GM10847 (cell line): ENCODE measurements around the gene ARHGEF12.

Experiments used
- POLR2A ChIP-seq: IDR thresholded peaks from 2 replicates; pipeline ENCODE4 v1.6.1; 2011; ENCODE audit not compliant: insufficient read length; ENCODE audit errors: extremely low read depth

ARHGEF12 gene

DNA sequence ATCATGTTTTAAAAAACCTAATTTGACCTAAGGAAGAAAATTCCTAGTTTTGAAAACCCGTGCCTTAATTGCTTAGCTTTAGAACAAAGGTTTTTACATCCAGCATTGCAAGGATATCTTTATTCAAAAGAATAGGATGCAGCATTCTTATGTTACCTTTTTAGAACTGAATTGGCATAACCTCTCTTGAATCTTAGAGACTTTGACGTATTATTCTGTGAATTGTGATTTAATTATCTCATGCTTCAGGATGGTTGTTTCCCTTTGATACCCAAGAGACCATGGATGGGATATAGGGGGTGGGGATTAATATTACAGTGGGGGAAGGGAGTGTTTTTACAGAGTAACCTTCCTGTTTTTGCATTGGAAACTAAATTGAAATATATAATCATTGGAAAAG is 49.4 kb downstream of the ARHGEF12 start:
- no peak for TF ChIP-seq POLR2A

DNA sequence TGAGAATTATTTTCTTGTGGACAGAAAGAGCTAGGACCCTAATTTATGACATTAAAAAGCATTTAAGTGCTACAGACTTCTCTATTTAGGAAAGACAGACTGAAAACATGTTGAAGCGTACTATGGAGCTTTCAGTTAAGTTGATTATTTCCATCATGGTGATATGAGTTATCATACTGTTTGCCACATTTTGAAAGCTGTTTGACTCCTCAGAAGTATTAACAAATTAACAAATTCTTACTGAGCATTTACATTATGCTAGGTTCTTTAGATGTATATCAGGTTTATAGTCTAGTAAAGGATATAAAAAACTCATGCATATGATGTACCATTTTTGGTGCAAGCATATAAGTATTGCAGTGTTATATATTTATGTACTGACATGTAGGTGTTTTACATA is 50.1 kb downstream of the ARHGEF12 start:
- TF ChIP-seq POLR2A, result no peak

DNA sequence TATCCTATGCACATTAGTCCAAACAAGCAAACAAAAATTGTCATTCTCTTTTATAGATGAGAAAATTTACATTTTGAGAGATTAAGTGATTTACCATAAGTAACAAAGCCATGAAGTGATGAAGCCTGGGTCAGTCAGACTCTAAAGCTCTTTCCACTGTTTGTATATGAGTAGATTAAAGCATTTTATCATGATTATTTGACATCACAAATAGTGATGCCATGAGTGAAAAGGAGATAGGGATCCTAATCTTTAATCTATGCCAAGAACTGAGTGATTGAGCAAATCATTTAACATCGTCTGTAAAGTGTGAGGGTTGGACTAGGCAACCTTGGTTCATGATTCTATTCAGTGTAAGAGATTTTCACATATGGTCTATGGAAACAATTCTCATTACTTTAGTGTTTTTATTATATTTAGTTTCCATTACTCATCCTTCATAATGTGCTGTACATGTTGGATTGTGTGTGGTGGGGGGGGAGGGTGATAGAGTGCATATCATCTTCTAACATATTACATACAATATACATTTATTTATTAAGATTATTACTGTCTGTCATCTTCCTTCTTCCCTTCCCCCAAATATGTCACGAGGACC is 50.7 kb downstream of the ARHGEF12 start:
- TF ChIP-seq POLR2A, result no peak

DNA sequence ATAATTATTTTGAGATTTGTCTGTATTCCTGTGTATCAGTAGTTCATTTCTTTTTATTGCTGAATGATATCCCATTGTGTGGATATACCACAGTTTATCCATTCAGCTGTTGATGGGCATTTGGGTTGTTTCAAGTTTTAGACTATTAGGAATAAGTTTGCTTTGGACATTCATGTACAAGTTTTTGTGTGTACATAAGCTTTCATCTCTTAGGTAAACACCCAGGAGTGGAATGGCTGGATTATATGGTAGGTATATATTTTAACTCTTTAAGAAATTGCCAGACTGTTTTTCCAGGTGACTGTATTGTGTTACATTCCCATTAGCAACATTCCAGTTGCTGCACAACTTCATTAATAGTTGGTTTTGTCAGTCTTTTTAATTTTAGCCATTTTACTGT is 52.0 kb downstream of the ARHGEF12 start:
- no peak for TF ChIP-seq POLR2A

DNA sequence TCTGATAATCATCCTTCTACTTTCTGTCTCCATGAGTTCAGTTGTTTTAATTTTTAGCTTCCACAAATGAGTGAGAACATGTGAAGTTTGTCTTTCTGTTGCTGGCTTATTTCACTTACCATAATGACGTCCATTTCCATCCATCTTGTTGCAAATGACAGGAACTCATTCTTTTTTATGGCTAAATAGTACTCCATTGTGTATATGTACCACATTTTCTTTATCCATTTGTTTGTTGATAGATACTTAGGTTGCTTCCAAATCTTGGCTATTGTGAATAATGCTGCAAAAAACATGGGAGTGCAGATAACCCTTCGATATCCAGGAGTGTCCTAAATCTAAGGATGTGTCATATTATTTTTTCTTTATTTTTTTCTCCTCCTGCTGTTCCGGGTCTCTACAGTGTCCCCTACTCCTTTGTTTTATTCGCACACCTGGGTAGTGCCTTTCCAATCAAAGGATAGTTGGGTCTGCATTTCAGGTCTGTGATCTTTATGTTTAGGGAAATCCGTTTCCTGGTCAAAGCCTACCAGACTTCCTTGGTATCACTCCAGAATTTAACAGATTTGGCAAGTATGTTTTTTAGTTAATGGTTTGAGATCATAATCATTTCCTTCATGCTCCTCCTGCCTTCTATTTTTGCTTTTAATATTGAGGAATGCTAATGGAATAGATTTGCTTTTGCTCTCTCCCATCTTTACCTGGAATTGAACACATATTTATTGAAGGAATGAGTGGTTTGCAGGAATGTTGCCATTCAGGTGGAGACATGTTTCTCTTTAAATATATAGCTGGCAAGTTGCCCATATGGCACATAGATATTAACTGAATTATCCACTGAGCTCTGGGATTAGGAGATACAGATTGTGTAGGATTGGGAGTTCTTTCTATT is 53.7 kb downstream of the ARHGEF12 start:
- no peak for TF ChIP-seq POLR2A

DNA sequence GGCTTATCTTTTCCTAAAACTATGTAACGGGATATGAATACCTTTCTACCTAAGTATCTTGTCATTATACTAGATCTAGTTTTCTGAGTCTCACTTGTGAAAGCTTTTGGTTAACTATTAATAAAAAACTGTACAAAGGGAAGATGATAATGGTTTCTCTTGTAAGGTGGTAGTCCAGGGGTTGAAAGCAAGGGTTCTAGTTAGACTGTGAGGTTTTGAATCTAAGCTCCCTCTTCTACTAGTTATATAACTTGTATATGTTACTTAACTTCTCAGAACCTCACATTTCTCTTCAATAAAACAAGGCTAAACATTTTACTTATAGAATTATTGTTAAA is 54.3 kb downstream of the ARHGEF12 start:
- no peak for TF ChIP-seq POLR2A

DNA sequence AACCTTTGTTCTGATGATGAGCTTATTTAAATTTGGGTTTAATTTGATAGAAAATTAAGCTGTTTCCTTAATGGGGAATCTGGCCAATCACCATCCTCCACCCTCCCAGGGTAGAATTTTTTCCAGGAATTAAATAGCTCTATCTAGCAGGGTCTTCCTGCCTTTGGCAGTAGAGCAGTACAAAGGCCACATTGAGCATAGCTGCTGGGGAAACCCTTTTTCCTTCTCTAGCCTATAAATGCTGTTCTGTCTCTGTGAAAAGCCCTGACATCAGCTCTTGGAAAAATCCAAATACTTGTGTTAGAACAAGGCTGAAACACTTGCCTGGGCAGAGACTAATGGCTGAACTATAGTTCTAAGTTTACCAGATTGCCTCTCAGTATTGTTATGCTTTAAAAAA is 55.1 kb downstream of the ARHGEF12 start:
- no peak for TF ChIP-seq POLR2A

DNA sequence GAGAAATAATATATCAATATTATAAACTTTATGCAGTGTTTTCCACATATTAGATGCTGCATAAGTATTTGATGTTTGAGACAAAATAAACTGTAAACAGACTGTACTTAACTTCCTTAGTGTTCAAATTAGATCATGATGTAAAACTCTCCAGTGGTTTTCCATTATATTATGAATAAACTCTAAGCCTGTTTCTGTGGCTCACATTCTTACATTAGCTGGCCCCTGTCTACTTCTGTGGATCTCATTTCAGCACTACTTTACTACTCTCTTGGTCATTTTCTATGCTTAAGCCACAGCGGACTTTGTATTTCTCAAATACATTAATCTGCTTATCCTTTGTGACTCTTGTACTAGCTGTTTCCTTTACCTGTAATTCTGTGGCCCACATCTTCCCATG is 55.6 kb downstream of the ARHGEF12 start:
- no peak for TF ChIP-seq POLR2A

DNA sequence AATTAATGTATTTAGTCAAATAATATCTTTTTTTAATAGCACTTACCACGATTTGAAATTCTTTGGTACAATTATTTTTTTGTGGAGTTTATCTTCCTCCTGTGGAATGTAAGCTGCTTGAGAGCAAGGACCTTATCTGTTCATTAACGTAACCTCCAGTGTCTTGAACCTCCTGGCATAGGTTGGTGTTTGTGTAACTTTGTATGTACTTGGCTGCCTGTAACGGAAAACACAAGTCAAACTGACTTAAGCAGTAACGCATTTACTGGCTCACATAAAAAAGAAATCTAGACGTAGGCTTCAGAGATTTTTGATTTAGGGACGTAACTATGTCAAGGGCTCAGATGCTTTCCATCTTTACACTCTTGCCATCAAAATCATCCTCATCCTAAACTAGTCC is 56.1 kb downstream of the ARHGEF12 start:
- no peak for TF ChIP-seq POLR2A

DNA sequence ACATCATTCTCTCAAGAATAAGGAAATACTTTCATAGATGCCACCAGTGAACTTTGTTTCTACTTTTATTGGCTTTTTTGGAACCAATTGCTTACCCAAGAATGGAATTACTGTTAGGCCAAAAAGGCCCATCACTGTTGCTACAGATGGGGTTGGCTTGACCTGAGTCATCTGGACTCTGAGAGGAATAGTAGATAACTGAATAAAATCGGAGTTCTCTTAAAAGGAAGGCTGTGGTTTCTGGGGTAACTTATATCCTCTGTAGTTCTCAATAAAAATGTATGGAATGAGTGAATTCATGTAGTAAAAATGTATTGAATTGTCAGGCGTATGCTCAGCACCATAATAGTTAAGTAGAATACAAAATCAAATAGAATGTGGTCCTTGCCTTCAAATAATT is 56.6 kb downstream of the ARHGEF12 start:
- TF ChIP-seq POLR2A, result no peak

DNA sequence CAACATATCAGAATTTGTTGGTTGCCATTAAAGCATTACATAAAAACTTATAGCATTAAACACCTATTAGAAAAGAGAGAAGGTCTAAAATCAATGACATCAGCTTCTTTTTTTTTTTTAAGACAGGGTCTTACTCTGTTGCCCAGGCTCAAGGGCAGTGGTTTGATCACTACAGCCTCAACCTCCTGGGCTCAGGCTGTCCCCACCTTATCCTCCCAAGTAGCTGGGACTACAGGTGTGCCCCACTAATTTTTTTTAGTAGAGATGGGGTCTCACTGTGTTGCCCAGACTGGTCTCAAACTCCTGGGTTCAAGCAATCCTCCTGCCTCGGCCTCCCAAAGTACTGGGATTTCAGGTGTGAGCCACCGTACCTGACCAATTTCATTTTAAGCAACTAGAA is 57.9 kb downstream of the ARHGEF12 start:
- TF ChIP-seq POLR2A, result no peak

DNA sequence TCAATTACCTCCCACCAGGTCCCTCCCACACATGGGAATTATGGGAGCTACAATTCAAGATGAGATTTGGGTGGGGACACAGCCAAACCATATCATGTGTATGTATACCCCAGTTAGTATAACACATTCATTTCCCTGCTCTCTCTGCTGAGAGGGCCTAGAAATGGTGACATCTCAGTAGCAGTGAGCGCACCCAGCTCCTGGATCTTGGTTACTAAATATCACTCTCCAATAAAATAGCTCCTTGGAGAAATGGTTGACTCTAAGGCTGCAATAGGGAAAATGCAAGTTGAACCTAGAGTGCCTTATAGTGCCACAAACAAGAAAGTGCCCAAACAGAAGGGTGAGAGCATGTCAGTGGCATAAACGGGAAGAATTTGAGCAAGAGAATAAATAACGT is 59.6 kb downstream of the ARHGEF12 start:
- no peak for TF ChIP-seq POLR2A

DNA sequence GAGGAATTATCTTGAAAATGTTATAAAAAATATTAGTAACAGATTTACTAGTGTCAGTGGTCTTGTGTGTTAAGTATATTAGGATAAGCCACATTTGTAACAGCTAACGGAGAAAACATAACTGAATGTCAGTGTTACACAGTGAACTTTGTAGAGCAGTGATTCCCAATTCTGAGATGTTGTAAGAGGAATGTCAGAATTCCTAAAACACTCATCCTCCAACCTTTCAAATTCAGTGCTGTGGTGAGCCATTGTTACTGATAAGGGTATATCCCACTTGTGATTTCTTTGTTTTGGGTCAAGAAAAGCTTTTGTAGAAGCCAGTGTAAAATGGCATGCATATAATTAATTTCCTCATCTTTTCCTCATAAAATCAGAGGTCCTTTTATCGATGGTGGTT is 61.9 kb downstream of the ARHGEF12 start:
- no peak for TF ChIP-seq POLR2A

DNA sequence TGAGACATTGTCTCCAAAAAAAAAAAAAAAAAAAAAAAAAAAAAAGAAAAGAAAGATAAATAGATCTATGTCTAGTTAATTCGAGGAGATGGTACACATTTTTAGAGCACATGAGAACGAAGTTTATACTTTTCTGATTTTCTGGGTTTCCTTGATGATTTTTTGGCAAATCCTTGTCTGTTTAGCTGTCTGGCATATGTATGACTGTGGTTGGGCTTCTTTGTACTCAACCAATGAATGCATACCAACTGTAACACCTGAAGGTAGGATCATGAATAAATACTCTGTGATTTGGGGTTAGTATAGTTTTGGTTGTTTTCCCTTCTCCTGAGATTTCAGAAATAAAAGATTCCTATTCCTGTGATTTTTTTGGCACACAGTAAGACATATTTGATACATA is 63.1 kb downstream of the ARHGEF12 start:
- no peak for TF ChIP-seq POLR2A

DNA sequence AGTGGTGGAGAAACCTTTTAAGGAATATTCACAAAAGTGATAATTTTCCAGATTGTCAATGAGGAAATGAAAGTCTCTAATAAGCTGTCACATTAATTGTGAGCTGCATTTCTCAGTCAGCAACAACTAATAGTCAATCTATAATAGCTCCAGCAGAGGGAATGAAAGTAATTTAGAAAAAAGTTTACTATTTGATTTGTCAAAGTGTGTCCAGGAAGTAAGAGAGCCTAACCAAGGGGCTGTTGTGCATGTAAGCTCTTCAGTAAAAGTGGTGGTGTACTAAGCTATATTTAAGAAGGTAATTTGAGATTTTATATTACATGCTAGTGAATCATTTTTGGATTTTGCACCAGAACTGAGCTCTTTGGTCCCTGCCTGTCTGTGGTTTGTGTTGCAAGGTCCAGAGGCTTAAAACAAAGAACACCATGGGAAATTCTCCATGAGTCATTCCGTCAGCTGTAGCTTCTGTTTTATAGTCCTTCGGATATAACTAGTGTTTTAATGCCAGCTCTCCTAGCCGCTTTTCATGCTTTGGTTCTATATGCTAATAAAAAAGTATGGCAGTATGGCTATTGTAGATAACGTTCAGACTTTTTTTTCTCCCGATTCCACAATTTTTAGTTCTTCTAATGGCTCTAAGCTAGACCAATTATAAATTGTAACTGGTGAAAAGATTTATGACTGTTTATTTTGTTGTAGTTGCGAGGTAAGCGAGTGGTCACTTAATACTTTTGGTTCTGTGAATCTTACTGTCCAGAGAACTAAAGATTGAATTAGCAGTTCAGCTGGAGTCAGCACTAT is 64.6 kb downstream of the ARHGEF12 start:
- no peak for TF ChIP-seq POLR2A

DNA sequence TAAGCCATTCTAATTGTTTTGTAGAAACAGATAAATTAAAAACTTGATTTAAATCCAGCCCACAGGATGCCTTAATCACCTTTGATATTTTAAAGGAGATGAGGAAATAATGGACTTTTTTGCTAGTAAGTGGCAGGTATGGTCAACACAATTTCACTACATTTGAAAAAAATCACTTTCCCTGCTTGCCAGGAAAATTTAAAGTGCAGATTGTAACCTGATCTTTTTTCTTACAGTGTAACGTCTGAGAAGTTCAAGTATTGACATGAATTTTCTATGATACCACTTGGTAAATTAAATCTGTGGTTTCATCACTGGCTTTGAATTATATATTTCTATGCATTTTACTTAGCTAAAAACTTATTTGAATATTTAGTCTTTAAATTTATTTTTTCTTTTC is 65.3 kb downstream of the ARHGEF12 start:
- TF ChIP-seq POLR2A, result no peak
